GM18499 (cell line): ENCODE results near the gene S1PR3.
"Not testable (repeated sequence)": the region's sequence is repeated elsewhere in the genome, so short reads cannot be mapped to it uniquely, and the experiment has no call there.

ENCODE experiments used
- ATAC-seq: cut with Tn5 transposase; IDR thresholded peaks from one replicate; pipeline ENCODE4 v1.9.1; 2021; ENCODE audit warnings: moderate number of reproducible peaks; ENCODE audit not compliant: insufficient read depth, unreplicated experiment

Gene S1PR3

GRCh38 chr9:88991066-88992034 is at the start of gene S1PR3:
Gene S1PR3 (plus strand): TSS chr9:88991468. CDS start chr9:89001201, 9,733 bp downstream.
- no peak for ATAC-seq

- not testable (repeated sequence) for ATAC-seq
Observed at GRCh38 chr9:88941586-88941985, 49.7 kb upstream of the S1PR3 start.

DNA sequence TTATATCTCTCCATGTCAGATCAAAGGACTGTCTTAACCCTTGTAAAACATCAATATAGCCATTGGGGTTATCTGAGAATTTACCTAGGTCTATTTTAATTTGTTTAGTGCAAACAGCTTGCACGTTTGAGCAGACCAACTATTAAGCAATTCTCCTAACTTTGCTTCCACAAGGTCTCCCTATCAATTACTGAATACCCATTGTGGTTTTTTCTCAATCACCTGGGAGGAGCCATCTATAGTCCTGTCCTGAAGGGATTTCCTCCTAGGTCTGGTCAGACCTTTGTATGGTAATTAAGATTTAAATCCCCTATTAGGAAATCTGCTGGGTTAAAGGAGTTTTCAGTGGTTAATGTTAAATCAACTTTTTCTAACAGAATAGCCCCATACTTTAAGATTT is 48.9 kb upstream of the S1PR3 start:
- no peak for ATAC-seq

DNA sequence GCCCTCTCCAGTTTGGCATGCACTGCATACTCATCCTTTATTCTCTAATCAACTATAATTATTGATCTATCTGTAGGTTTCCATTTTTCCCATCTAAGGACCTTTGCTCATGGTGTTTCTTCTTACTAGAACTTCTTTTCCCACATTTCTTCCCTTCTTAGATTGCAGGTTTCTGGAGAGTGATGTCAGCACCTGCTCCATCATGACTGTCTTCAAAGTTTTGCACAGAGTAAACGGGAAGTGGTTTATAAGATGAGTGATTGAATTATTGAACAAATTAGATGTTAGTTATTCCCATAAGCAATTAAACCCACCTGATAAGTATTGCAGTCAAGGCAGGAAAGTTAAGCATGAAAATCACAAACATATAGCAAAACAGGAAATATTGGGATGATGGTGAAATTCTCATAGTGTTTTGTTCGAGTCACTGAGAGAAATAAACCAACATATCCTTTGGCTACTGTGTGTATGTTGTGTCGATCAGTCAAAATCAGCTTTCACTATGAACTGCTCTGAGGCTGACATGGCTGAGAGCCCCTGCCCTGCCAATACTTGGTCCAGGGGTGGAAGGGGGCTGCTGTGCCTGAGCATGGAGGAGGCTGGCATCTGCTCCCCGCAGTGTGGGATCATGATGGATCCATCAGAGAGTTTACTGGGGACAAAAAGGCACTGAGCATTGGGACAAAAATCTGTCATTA is 45.5 kb upstream of the S1PR3 start:
- ATAC-seq: no peak

DNA sequence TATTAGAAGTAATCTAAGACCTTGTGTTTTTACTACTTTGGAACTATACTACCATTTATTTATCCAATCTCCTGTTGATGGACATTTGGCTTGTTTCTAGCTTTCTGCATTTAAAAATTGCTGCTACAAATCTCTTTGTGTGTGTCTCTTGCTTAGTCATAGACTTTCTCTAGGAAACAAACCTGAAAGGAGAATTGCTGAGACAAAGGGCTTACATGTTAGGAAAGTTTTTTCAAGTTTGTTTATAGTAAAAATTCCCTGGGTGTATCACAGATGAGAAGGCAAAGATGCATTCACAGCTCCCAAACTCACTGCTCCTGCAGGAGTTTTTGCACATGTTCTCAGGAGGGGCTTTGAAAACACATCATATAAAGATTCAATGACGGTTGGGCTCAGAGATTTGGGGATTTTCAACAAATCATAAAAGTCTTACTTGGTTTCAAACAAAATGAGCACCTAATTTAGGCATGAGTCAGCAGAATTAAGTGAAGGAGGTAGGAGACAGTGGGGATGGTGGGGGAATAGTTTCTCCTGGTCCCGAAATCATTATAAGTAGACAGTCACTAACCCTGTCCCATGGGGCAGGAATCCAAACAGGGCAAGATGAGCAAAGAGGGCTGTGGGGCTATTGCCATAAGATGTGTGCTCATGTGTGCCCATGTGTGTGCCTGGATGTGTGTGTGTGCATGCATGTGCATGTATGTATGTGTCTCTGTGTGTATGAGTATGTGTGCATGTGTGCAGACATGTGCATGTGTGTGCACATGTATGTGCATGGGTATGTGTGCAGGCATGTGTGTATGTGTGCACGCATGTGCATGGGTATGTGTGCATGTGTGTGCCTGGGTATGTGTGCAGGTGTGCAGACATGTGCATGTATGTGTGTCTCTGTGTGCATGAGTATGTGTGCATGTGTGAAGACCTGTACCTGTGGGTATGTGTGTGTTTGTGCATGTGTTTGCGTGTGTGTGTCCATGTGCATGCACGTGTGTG is 43.4 kb upstream of the S1PR3 start:
- no peak for ATAC-seq

GRCh38 chr9:88949425-88949824 is 41.8 kb upstream of the S1PR3 start:
- no peak for ATAC-seq

- no peak for ATAC-seq
Observed at GRCh38 chr9:88949961-88950340, 41.3 kb upstream of the S1PR3 start.

DNA sequence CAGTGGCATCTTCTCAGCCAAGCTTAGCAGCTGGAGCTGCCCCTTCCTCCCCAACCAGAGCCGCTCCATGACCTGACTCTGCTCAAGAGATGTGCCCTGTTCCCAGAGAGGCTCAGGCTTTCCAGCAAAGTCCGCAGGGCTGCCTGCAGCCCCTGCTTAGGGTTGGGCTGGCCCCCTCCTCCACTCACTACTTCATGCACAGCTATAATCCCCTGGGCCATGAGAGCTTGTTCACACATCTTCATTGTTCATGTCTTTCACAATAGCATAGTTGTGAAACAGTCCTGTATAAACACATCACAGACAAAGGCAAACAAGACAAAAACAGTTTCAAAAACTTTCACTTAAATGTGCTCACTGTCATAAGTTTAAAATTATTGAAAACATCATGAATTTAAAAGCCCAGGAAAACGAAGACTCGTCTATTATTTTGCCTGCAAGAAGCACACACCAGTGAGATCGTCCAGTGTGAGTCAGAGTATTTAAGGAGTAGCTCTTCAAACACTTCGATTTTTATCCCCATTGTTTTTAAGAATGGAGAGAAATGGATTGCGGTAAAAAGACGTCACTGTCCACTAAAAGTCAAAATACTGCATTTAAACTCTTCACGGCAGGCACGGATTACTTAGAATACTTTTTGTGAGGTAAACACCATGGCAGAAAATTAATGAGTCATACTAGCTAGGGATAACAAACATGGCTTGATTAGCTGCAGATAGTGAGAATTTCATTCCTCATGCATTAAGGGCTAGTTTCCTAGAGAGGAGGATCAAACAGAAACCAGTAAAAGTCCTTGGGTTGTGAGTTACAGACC is 40.7 kb upstream of the S1PR3 start:
- ATAC-seq: no peak

- ATAC-seq: no peak
Observed at GRCh38 chr9:88951155-88951542, 40.1 kb upstream of the S1PR3 start.

GRCh38 chr9:88952086-88952615 is 39.1 kb upstream of the S1PR3 start:
- ATAC-seq: no peak

DNA sequence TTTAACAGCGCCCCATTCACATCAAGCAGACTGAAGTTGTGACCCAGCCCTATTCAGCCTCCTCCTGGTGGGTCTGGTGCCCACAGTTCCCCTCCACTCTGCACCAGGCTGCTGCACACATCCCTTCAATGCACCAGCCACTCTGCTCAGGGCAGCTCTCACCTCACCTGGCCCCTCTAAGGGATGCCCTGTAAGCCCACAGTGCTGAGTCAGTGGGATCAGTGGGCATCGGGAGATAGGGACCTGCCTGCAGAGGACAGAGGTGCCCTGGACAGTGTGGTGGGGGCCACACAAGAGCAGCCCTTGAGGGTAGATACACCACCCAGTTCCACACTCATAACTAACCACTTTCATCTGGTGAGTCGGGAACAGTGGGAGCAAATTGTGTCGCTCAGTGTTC is 38.3 kb upstream of the S1PR3 start:
- no peak for ATAC-seq

- ATAC-seq: no peak
Observed at GRCh38 chr9:88953381-88954029, 37.8 kb upstream of the S1PR3 start.

DNA sequence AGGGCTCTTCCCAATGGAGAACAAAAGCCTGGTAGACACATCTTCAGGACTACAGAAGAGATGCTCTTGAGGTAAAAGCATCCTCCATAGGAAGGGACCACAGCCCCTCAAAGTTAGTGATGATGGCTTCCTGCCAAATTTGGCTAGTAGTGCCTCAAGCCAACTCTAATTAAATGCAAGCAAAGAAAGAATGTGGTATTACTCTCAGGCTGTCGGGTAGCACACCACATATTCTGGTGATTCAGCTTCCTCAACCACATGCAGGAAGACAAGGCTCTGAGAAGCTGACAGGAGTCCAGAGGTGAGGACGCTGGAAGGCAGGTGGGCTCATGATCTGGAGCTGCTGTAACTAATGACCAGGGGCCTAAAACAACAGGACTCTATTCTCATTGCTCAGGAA is 37.2 kb upstream of the S1PR3 start:
- no peak for ATAC-seq

DNA sequence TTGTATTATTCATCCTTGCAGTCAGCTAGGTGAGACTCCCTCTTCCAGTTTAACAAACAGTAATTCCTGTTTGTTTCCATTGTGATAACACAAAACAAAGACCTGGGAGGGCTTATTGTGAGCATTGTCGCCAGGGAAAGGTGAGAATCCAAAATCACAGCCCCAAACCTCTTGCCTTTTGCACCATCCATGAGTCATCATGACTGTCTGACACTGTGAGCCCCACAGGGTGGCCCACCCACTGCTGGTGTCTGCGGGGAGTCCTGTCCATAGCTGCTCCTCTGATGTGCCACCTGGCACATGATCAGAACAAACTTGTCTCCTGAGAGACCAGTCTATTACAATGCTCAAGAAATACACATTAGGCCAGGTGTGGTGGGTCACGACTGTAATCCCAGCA is 33.7 kb upstream of the S1PR3 start:
- ATAC-seq: no peak

- ATAC-seq: no peak
Observed at GRCh38 chr9:88959727-88960469, 31.4 kb upstream of the S1PR3 start.

GRCh38 chr9:88960632-88961031 is 30.6 kb upstream of the S1PR3 start:
- ATAC-seq: no peak

GRCh38 chr9:88965473-88965872 is 25.8 kb upstream of the S1PR3 start:
- no peak for ATAC-seq
